GM21528 (cell line): ENCODE data around the gene NPIPA1.
"Not testable (repeated sequence)": the region's sequence is repeated elsewhere in the genome, so short reads cannot be mapped to it uniquely, and the experiment has no call there.

ENCODE experiments used
- ATAC-seq: cut with Tn5 transposase; IDR thresholded peaks from one replicate; pipeline ENCODE4 v1.9.1; 2021; ENCODE audit warnings: mild to moderate bottlenecking, moderate library complexity; ENCODE audit not compliant: unreplicated experiment, low FRiP score

Gene NPIPA1

GRCh38 chr16:14975418-14976194, 38.4 kb downstream of the NPIPA1 start:
- peak; percentile 25 for ATAC-seq

- ATAC-seq: not testable (repeated sequence)
Observed at GRCh38 chr16:14976971-14977736, 39.9 kb downstream of the NPIPA1 start.

- not testable (repeated sequence) for ATAC-seq
Observed at GRCh38 chr16:14978281-14978680, 41.0 kb downstream of the NPIPA1 start.

GRCh38 chr16:14978908-14979307, 41.7 kb downstream of the NPIPA1 start:
- ATAC-seq: not testable (repeated sequence)

- not testable (repeated sequence) for ATAC-seq
Observed at GRCh38 chr16:14981234-14981633, 44.0 kb downstream of the NPIPA1 start.

GRCh38 chr16:14982521-14982920, 45.3 kb downstream of the NPIPA1 start:
- not testable (repeated sequence) for ATAC-seq

- ATAC-seq: not testable (repeated sequence)
Observed at GRCh38 chr16:14988092-14988491, 50.8 kb downstream of the NPIPA1 start.

GRCh38 chr16:14988661-14989191, 51.5 kb downstream of the NPIPA1 start:
- not testable (repeated sequence) for ATAC-seq

GRCh38 chr16:14989291-14990281, 52.3 kb downstream of the NPIPA1 start:
- ATAC-seq: not testable (repeated sequence)

- ATAC-seq: not testable (repeated sequence)
Observed at GRCh38 chr16:14993277-14994151, 56.3 kb downstream of the NPIPA1 start.

GRCh38 chr16:14996702-14997101, 59.5 kb downstream of the NPIPA1 start:
- ATAC-seq: not testable (repeated sequence)

GRCh38 chr16:14998300-14998699, 61.1 kb downstream of the NPIPA1 start:
- ATAC-seq: not testable (repeated sequence)

- not testable (repeated sequence) for ATAC-seq
Observed at GRCh38 chr16:14999845-15000244, 62.6 kb downstream of the NPIPA1 start.
